ENCODE measurements around the gene CHD5. TPM values are rescaled to one million over a fixed set of nuclear protein-coding genes. Genes with fewer than 3 reads are reported as not detected.

CHD5 gene
- total RNA-seq, 1 experiment from 2014 or later, result 1.6 TPM

DNA sequence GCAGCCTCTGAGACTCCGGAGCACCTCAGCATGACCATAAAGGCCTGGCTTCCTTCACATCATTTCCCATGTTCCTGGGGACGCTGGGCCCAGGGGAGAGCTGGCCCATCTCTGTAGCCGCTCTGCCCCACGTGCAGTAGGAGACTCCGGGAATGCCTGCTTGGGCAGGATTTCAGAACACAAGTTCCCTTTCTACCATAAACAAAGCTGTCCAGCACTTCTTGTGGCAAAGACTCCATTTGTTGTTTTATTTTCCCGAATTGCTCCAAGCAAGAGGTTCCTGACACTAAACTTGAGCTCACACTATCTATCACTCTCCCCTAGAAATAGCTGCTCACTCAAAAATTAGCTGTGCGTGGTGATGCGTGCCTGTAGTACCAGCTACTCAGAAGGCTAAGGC lies 21.9 kb downstream of the CHD5 start:
- no peak overlapping the region for H2BK15ac ChIP-seq (ENCODE audit: low read depth, low read length)
- no peak overlapping the region for H2BK120ac ChIP-seq (ENCODE audit: low read depth, low read length, poor library complexity, severe bottlenecking)
- H2BK20ac ChIP-seq (ENCODE audit: low read depth, low read length, poor library complexity, severe bottlenecking), result no peak overlapping the region
- no peaks in the 10 kb centered on the region for H4K20me1 ChIP-seq (ENCODE audit: control insufficient read depth, insufficient read depth, insufficient read length)
- H3T11ph ChIP-seq (ENCODE audit: low read length), result no peak overlapping the region
- H3K4me2 ChIP-seq (ENCODE audit: insufficient read depth, insufficient read length, low read length), result no peak overlapping the region
- H3K23me2 ChIP-seq (ENCODE audit: insufficient read length, low read depth, low read length, poor library complexity, severe bottlenecking), result no peaks in the 10 kb centered on the region
- Mint-ChIP-seq H3K4me3 (no peak overlapping the region), H3K9me3 (no peaks in the 10 kb centered on the region), H3K27me3 (ENCODE audit: low read depth) (peaks cover 12% of the 10 kb centered on the region), H3K27ac (no peak overlapping the region; a peak in 1 of 7 replicates), H3K36me3 (ENCODE audit: insufficient read depth in 1 of 3, low read depth in 3 of 3) (no peaks in the 10 kb centered on the region), H3K4me1 (peaks cover 20 to 25% of the 10 kb centered on the region in 2 experiments)
- H3K9ac ChIP-seq (ENCODE audit: extremely low read depth, insufficient read length, low read length), result no peak overlapping the region
- no peak overlapping the region for H2AK5ac ChIP-seq (ENCODE audit: insufficient read length, low read length)
- no CpG with 5 or more reads among the region's 8 CpGs for WGBS (ENCODE audit: extremely low coverage, insufficient read length, low lambda C conversion rate)
- no peak overlapping the region for H2AFZ ChIP-seq (ENCODE audit: low read length)
- H3K14ac ChIP-seq (ENCODE audit: insufficient read depth, low read length), result no peak overlapping the region
- H3K27me3 ChIP-seq (ENCODE audit: insufficient read depth, low read length), result no peaks in the 10 kb centered on the region
- H4K91ac ChIP-seq (ENCODE audit: insufficient read length, low read depth, low read length), result no peak overlapping the region
- H3K79me1 ChIP-seq (ENCODE audit: insufficient read depth, low read depth, low read length, poor library complexity, severe bottlenecking), result no peaks in the 10 kb centered on the region
- H3K56ac ChIP-seq (ENCODE audit: insufficient read length, low read depth, low read length), result no peak overlapping the region
- no peaks in the 10 kb centered on the region for H3K9me3 ChIP-seq (ENCODE audit: control insufficient read depth, low read depth, low read length)
- no peak overlapping the region for H2BK12ac ChIP-seq (ENCODE audit: insufficient read length, low read depth, low read length)
- H4K8ac ChIP-seq (replicated peaks; ENCODE audit: insufficient read length, low read depth, low read length), result no peak overlapping the region
- H3K79me2 ChIP-seq (ENCODE audit: insufficient read depth, low read length), result no peaks in the 10 kb centered on the region
- no peak overlapping the region for H3K27ac ChIP-seq (ENCODE audit: insufficient read length, low read depth, low read length)
- H3K18ac ChIP-seq (ENCODE audit: insufficient read length, low read depth, low read length), result no peak overlapping the region
- H2BK5ac ChIP-seq (ENCODE audit: insufficient read length, low read length), result no peak overlapping the region
- DNase-seq, result no peak
- no peak overlapping the region for H4K5ac ChIP-seq (ENCODE audit: insufficient read length, low read depth, low read length)
- TF ChIP-seq, protein P1, sequence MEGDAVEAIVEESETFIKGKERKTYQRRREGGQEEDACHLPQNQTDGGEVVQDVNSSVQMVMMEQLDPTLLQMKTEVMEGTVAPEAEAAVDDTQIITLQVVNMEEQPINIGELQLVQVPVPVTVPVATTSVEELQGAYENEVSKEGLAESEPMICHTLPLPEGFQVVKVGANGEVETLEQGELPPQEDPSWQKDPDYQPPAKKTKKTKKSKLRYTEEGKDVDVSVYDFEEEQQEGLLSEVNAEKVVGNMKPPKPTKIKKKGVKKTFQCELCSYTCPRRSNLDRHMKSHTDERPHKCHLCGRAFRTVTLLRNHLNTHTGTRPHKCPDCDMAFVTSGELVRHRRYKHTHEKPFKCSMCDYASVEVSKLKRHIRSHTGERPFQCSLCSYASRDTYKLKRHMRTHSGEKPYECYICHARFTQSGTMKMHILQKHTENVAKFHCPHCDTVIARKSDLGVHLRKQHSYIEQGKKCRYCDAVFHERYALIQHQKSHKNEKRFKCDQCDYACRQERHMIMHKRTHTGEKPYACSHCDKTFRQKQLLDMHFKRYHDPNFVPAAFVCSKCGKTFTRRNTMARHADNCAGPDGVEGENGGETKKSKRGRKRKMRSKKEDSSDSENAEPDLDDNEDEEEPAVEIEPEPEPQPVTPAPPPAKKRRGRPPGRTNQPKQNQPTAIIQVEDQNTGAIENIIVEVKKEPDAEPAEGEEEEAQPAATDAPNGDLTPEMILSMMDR (conservative IDR thresholded peaks at IDR 0.05), result no peak
- no peaks in the 10 kb centered on the region for H3K4me1 ChIP-seq (ENCODE audit: insufficient read depth, low read length)
- no peak overlapping the region for H3K4ac ChIP-seq (ENCODE audit: low read depth, low read length)
- no peak overlapping the region for H3K23ac ChIP-seq (ENCODE audit: insufficient read length, low read depth, low read length)
